Measurements from ENCODE around the gene FAM118A. TPM values are rescaled to one million over a fixed set of nuclear protein-coding genes. Genes with fewer than 3 reads are reported as not detected.

Gene FAM118A
- total RNA-seq, 1 donor from 2014 or later, result 18.3 TPM

DNA sequence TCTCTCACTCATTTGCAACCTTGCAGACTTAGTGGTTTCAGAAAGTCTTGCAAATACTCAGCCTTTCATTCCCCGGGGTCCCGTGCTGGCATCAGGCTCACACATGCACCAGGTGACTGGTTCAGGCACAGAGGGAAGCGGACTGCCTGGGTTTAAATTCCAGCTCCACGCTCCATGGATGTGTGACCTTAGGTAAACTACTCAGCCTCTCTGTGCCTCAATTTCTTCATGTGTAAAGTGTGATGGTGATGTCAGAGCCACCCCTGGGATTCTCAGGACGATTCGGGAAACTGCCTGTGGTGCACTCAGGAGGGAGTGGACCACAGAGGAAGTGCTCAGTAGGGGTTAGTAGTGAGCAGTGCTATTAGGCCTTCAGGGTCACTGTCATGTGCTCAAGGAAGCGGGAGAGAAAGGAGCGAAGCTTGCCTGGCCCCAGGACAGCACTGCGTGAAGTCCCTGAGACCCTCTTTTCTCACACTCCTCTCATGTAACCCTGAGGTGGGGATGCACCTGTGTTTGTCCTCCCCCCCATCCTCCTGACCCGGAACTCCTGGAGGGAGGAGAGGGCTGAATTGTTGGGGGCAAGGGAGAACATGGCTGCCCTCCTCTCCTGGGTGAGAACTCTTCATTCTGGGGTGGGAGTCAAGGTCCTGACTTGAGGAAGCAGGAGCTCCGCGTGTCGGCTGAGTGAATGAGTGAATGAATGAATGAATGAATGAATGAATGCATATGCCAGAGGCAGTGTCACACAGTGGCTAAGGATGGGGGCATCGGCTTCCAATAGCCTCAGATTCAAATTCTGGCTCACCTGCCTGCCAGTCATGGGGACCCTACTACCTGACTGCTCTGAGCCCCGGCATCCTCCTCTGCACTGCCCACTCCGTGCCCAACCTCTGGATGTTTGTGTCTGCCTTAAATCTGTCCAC lies 39.4 kb upstream of the FAM118A start:
- no peak overlapping the region for H3K27ac Mint-ChIP-seq (ENCODE audit: unreplicated experiment)

DNA sequence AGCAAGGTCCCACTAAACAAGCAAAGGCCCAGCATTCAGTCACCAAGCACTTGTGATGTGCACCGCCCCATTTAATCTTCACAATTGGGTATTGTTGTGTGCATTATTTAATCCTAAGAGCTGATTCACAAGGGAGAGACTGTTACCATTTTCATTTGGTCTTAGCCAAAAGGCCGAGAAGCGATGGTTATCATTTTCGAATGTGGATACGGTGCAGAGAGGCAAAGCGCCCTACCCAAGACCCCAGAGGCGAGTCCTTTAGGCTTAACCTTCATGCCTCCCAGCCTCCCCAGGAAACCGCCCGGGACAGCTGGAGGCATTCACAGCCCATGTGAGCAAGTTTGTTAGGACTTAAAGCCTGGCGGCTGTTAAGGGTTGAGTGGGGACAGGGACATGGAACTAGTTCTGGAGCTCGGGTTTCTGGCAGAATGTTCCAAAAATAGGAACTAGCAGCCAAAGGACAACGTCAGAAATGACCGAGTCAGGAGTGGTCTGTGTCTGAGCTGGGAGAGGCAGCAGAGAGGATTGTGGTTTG lies 38.0 kb upstream of the FAM118A start:
- peaks cover 9% of the 10 kb centered on the region for H3K4me1 ChIP-seq (ENCODE audit: insufficient read depth, low read length)
- no peaks in the 10 kb centered on the region for H4K20me1 ChIP-seq (ENCODE audit: insufficient read depth, low read length)
- no peaks in the 10 kb centered on the region for H3K36me3 Mint-ChIP-seq (ENCODE audit: low read depth, unreplicated experiment)
- peaks cover 5% of the 10 kb centered on the region for H3K4me1 Mint-ChIP-seq (ENCODE audit: low read depth, unreplicated experiment)
- H3K9me3 Mint-ChIP-seq (ENCODE audit: unreplicated experiment), result no peaks in the 10 kb centered on the region
- H3K27me3 Mint-ChIP-seq (ENCODE audit: low read depth, unreplicated experiment), result peaks cover 27% of the 10 kb centered on the region
- no peak overlapping the region for H3K4me3 ChIP-seq (ENCODE audit: insufficient read depth, low read depth, low read length)
- FAIRE-seq (no peak), DNase-seq (ENCODE audit: low read depth) (no peak)
- H3K36me3 ChIP-seq (ENCODE audit: insufficient read depth, low read length), result no peaks in the 10 kb centered on the region
- no peaks in the 10 kb centered on the region for H3K9me3 ChIP-seq (ENCODE audit: insufficient read depth, low read depth, low read length)
- no peak for TF ChIP-seq EZH2 (IDR thresholded peaks at IDR 0.05; ENCODE audit: insufficient read depth, low read length)
- TF ChIP-seq, protein P1, sequence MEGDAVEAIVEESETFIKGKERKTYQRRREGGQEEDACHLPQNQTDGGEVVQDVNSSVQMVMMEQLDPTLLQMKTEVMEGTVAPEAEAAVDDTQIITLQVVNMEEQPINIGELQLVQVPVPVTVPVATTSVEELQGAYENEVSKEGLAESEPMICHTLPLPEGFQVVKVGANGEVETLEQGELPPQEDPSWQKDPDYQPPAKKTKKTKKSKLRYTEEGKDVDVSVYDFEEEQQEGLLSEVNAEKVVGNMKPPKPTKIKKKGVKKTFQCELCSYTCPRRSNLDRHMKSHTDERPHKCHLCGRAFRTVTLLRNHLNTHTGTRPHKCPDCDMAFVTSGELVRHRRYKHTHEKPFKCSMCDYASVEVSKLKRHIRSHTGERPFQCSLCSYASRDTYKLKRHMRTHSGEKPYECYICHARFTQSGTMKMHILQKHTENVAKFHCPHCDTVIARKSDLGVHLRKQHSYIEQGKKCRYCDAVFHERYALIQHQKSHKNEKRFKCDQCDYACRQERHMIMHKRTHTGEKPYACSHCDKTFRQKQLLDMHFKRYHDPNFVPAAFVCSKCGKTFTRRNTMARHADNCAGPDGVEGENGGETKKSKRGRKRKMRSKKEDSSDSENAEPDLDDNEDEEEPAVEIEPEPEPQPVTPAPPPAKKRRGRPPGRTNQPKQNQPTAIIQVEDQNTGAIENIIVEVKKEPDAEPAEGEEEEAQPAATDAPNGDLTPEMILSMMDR (IDR thresholded peaks at IDR 0.05; ENCODE audit: insufficient read depth, low read depth, low read length), result no peak
- no peak overlapping the region for H3K4me2 ChIP-seq (ENCODE audit: low read length)
- H3K4me3 Mint-ChIP-seq (ENCODE audit: unreplicated experiment), result no peak overlapping the region
- H2AFZ ChIP-seq (ENCODE audit: low read depth, low read length), result no peak overlapping the region
- H3K27me3 ChIP-seq (ENCODE audit: insufficient read depth, low read length), result peaks cover 5% of the 10 kb centered on the region
- H3K79me2 ChIP-seq (ENCODE audit: insufficient read depth, low read length), result no peaks in the 10 kb centered on the region
- H3K27ac Mint-ChIP-seq (ENCODE audit: unreplicated experiment), result no peak overlapping the region
- no peak overlapping the region for H3K27ac ChIP-seq (ENCODE audit: low read depth, low read length)
- H3K9ac ChIP-seq (ENCODE audit: low read length), result no peak overlapping the region

More for the DNA sequence above, 39.4 kb upstream of the FAM118A start:
- Histone ChIP-seq H3K27me3 (ENCODE audit: insufficient read depth, low read length) (peaks cover 5% of the 10 kb centered on the region), H4K20me1 (ENCODE audit: insufficient read depth, low read length) (no peaks in the 10 kb centered on the region), H3K4me3 (ENCODE audit: insufficient read depth, low read depth, low read length) (no peak overlapping the region), H3K36me3 (ENCODE audit: insufficient read depth, low read length) (no peaks in the 10 kb centered on the region), H3K79me2 (ENCODE audit: insufficient read depth, low read length) (no peaks in the 10 kb centered on the region), H3K9me3 (ENCODE audit: insufficient read depth, low read depth, low read length) (no peaks in the 10 kb centered on the region), H3K4me2 (ENCODE audit: low read length) (no peak overlapping the region), H3K4me1 (ENCODE audit: insufficient read depth, low read length) (peaks cover 9% of the 10 kb centered on the region), H3K9ac (ENCODE audit: low read length) (no peak overlapping the region), H2AFZ (ENCODE audit: low read depth, low read length) (no peak overlapping the region), H3K27ac (ENCODE audit: low read depth, low read length) (no peak overlapping the region)
- TF ChIP-seq EZH2 (IDR thresholded peaks at IDR 0.05; ENCODE audit: insufficient read depth, low read length), result no peak
- TF ChIP-seq, protein P1 (IDR thresholded peaks at IDR 0.05; ENCODE audit: insufficient read depth, low read depth, low read length), result no peak
- Mint-ChIP-seq H3K4me1 (ENCODE audit: low read depth, unreplicated experiment) (peaks cover 5% of the 10 kb centered on the region), H3K4me3 (ENCODE audit: unreplicated experiment) (peak overlapping the region; percentile 66), H3K27me3 (ENCODE audit: low read depth, unreplicated experiment) (peaks cover 23% of the 10 kb centered on the region), H3K9me3 (ENCODE audit: unreplicated experiment) (no peaks in the 10 kb centered on the region), H3K36me3 (ENCODE audit: low read depth, unreplicated experiment) (no peaks in the 10 kb centered on the region)
- FAIRE-seq (no peak), DNase-seq (ENCODE audit: low read depth) (no peak)

All from astrocyte (in vitro differentiated cells and primary cell).